Measurements from ENCODE around the gene TMEM39A. TPM values are rescaled to one million over a fixed set of nuclear protein-coding genes. Genes with fewer than 3 reads are reported as not detected.

Gene TMEM39A
- total RNA-seq, 4 donors from 2014 or later: 14.3 to 26.5 (median 21.0) TPM

DNA sequence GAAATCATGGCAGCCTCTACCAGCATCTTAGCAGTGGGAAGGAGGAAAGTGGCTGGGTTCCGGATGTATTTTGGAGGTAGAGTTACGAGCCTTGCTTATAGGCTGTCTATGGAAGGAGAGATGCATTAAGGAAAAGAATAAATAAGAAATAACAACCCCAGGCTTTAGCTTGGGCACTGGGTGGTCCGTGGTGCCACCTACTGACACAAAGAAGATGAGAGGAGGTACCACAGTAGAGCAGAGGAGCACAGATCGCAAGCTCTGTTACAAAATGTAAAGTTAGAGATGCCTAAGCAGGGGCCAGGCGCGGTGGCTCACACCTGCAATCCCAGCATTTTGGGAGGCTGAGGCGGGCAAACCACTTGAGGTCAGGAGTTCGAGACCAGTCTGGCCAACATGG is 74.8 kb downstream of the TMEM39A start:
- 74 to 90% methylated on average over 8 of the region's 8 CpGs for WGBS, 2 donors
- Histone ChIP-seq H3K4me3 (no peak overlapping the region), H3K27ac (no peak overlapping the region), H3K27me3 (no peaks in the 10 kb centered on the region), H3K9me3 (no peaks in the 10 kb centered on the region), H3K36me3 (peaks cover 0 to 72% (median 0%) of the 10 kb centered on the region in 3 donors), H3K4me1 (no peaks in the 10 kb centered on the region)
- intact Hi-C loops (cut with DNase I): no loop called here
- no peak for TF ChIP-seq POLR2A (IDR thresholded peaks at IDR 0.05)
- TF ChIP-seq, protein P1, sequence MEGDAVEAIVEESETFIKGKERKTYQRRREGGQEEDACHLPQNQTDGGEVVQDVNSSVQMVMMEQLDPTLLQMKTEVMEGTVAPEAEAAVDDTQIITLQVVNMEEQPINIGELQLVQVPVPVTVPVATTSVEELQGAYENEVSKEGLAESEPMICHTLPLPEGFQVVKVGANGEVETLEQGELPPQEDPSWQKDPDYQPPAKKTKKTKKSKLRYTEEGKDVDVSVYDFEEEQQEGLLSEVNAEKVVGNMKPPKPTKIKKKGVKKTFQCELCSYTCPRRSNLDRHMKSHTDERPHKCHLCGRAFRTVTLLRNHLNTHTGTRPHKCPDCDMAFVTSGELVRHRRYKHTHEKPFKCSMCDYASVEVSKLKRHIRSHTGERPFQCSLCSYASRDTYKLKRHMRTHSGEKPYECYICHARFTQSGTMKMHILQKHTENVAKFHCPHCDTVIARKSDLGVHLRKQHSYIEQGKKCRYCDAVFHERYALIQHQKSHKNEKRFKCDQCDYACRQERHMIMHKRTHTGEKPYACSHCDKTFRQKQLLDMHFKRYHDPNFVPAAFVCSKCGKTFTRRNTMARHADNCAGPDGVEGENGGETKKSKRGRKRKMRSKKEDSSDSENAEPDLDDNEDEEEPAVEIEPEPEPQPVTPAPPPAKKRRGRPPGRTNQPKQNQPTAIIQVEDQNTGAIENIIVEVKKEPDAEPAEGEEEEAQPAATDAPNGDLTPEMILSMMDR (IDR thresholded peaks at IDR 0.05): peak in 1 of 6 experiments; percentile 20
- no peak for DNase-seq

DNA sequence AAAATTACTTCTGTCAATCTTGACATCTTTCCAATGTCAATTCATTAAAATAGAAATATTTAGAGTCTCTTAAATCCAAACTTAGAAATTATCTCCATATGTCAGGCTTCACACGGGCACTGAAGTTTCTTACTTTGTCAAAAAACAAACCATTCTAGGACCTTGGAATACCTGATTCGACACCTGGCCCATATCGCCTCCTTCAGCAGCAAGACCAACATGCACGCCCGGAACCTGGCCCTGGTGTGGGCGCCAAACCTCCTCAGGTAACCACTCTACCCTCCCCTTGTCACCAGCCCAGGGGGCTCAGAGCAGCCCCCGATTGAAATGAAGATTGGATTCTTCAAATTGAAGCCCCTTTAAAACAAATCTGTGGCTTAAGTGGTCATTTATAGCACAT is 81.3 kb downstream of the TMEM39A start:
- Histone ChIP-seq H3K27me3 (no peaks in the 10 kb centered on the region), H3K4me1 (no peaks in the 10 kb centered on the region), H3K4me3 (no peak overlapping the region), H3K27ac (no peak overlapping the region), H3K9me3 (no peaks in the 10 kb centered on the region), H3K36me3 (peaks cover 0 to 66% (median 0%) of the 10 kb centered on the region in 3 donors)
- WGBS, 2 donors: 89 to 90% methylated on average over 6 to 7 of the region's 7 CpGs
- TF ChIP-seq POLR2A (IDR thresholded peaks at IDR 0.05): no peak
- TF ChIP-seq, protein P1 (IDR thresholded peaks at IDR 0.05): no peak
- intact Hi-C loops (cut with DNase I): no loop called here
- no peak for DNase-seq

DNA sequence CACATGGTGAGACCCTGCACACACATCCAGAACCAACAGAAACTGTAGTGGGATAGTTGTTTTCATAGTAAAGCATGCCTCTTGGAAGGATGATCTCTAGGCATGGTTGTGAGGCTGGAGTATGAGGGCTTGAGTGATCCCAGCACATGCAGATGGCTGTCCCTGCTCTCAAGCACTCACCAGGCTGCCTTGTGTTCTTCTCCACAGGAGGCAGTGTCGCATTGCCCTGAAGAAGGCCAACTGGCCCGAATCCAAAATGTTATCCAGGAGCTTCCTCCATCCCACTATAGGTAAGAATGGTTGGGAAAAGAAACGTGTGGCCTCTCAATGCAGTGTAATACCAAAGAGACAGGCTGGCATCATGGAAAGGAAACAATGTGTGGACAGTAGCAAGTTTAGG is 82.7 kb downstream of the TMEM39A start:
- Histone ChIP-seq H3K27ac (no peak overlapping the region), H3K36me3 (peaks cover 0 to 53% (median 0%) of the 10 kb centered on the region in 3 donors), H3K4me1 (no peaks in the 10 kb centered on the region), H3K27me3 (no peaks in the 10 kb centered on the region), H3K4me3 (no peak overlapping the region), H3K9me3 (no peaks in the 10 kb centered on the region)
- whole genome bisulfite sequencing, 2 donors: 63 to 75% methylated on average over 1 to 2 of the region's 3 CpGs
- DNase-seq: no peak
- TF ChIP-seq POLR2A (IDR thresholded peaks at IDR 0.05): no peak
- TF ChIP-seq, protein P1 (IDR thresholded peaks at IDR 0.05): no peak
- intact Hi-C loops (cut with DNase I): no loop called here

Other genes starting within 250 kb of the TMEM39A start
- gene B4GALT4, start 222.7 kb downstream of the TMEM39A start, total RNA-seq: 10 to 100 TPM; 12.8 to 21.6 (median 15.9) TPM
- 1 to 10 TPM; 2.7 to 9.3 (median 7.6) TPM for gene ARHGAP31, start 169.2 kb downstream of the TMEM39A start, total RNA-seq
- gene POGLUT1, start 5.3 kb upstream of the TMEM39A start, total RNA-seq: 10 to 100 TPM in 2 of 4 donors, 1 to 10 TPM in 2; 5.6 to 18.9 (median 9.5) TPM
- 10 to 100 TPM; 16.2 to 52.8 (median 45.8) TPM for gene TIMMDC1, start 34.9 kb upstream of the TMEM39A start, total RNA-seq
- gene CD80, start 96.0 kb upstream of the TMEM39A start, total RNA-seq: 1 to 10 TPM in 1 of 4 donors, under 1 TPM in 1, not detected in 2; 0.13 to 1.3 TPM
- gene ADPRH, start 115.9 kb upstream of the TMEM39A start, total RNA-seq: 1 to 10 TPM in 3 of 4 donors, under 1 TPM in 1; 0.66 to 5.1 (median 2.9) TPM
- 1 to 10 TPM in 1 of 4 donors, under 1 TPM in 2, not detected in 1; 0.41 to 1.5 (median 0.79) TPM for gene PLA1A, start 134.3 kb upstream of the TMEM39A start, total RNA-seq
- gene POPDC2, start 197.0 kb upstream of the TMEM39A start, total RNA-seq: 1 to 10 TPM in 1 of 4 donors, under 1 TPM in 2, not detected in 1; 0.18 to 3.8 (median 0.91) TPM
- gene COX17, start 213.8 kb upstream of the TMEM39A start, total RNA-seq: 10 to 100 TPM; 10.8 to 33.9 (median 24.6) TPM
- 1 to 10 TPM in 2 of 4 donors, under 1 TPM in 1, not detected in 1; 0.68 to 2.7 (median 1.5) TPM for gene CFAP91, start 239.4 kb upstream of the TMEM39A start, total RNA-seq

Data from esophagus squamous epithelium (tissue), 5 donors.